T-cell (primary cell): Measurements from ENCODE around the gene SEMA6B. TPM values are rescaled to one million over a fixed set of nuclear protein-coding genes. Genes with fewer than 3 reads are reported as not detected.

Source experiments
- ATAC-seq, 4 experiments: fragments of 200-7000 bp in 3 of 4; fragments of 150-1000 bp in 1 of 4; cut with Tn5 transposase; replicated peaks in 1 of 4; 1 replicate in 3 of 4; 2 replicates in 1 of 4; pipeline ENCODE4 v1.10.0; 2021; ENCODE audit warnings: moderate library complexity in 3 of 4, mild to moderate bottlenecking in 2 of 4, moderate number of reproducible peaks in 1 of 4
- CTCF ChIA-PET, 2 donors: fragments of 300-600 bp; sonication (Branson Sonifier 250); formaldehyde crosslinking; loops; one replicate each; lab custom pipeline; 2022; ENCODE audit warnings: antibody characterized with exemption in 2 of 2; lab: Charles Lee
- POLR2A ChIA-PET, 2 donors: fragments of 300-600 bp; sonication (Branson Sonifier 250); formaldehyde crosslinking; loops; one replicate each; lab custom pipeline; 2022; ENCODE audit warnings: antibody characterized with exemption in 2 of 2; lab: Charles Lee
- DNase-seq, 35 experiments: peaks; one replicate each; pipeline versions ENCODE4 v3.0.0 to v3.0.0-alpha.2; 2013 to 2023
- H3K27ac ChIP-seq: one replicate; pipeline ENCODE4 v1.5.1; 2013; ENCODE audit warnings: low read length
- H3K27me3 ChIP-seq, 2 experiments: replicated peaks in 1 of 2; 1 replicate in 1 of 2; 2 replicates in 1 of 2; pipeline versions ENCODE4 v1.6.1 to v1.7.0; 2013; ENCODE audit warnings: low read length in 1 of 2, mixed read lengths in 1 of 2; ENCODE audit not compliant: control insufficient read depth in 2 of 2, insufficient read depth in 2 of 2; ENCODE audit errors: extremely low read depth in 1 of 2
- H3K36me3 ChIP-seq, 2 donors: 1 replicate in 1 of 2; 2 replicates in 1 of 2; pipeline versions ENCODE4 v1.6.1 to v1.7.0; 2013; ENCODE audit warnings: low read length in 1 of 2; ENCODE audit not compliant: control insufficient read depth in 2 of 2, insufficient read depth in 1 of 2; ENCODE audit errors: extremely low read depth in 1 of 2
- H3K4me1 ChIP-seq, 2 experiments: 1 replicate in 1 of 2; 2 replicates in 1 of 2; pipeline versions ENCODE4 v1.6.1 to v1.7.0; 2013; ENCODE audit warnings: low read length in 2 of 2, mixed read lengths in 1 of 2; ENCODE audit not compliant: insufficient read depth in 2 of 2, control insufficient read depth in 1 of 2; ENCODE audit errors: extremely low read depth in 1 of 2
- H3K4me3 ChIP-seq, 2 donors: 1 replicate in 1 of 2; 2 replicates in 1 of 2; pipeline versions ENCODE4 v1.5.1 to v1.7.0; 2013; ENCODE audit warnings: mild to moderate bottlenecking in 2 of 2, low read length in 1 of 2, moderate library complexity in 1 of 2; ENCODE audit not compliant: control insufficient read depth in 1 of 2; ENCODE audit errors: extremely low read depth in 1 of 2
- H3K9me3 ChIP-seq: 2 replicates; pipeline ENCODE4 v1.7.0; 2013
- H3K27ac Mint-ChIP-seq, 2 donors: one replicate each; pipeline ENCODE4 v1.8.0; 2020 to 2021; ENCODE audit warnings: mild to moderate bottlenecking in 2 of 2, mixed read lengths in 2 of 2
- H3K27me3 Mint-ChIP-seq, 2 donors: one replicate each; pipeline ENCODE4 v1.8.0; 2021 to 2022; ENCODE audit warnings: mixed read lengths in 2 of 2
- H3K36me3 Mint-ChIP-seq: one replicate; pipeline ENCODE4 v1.8.0; 2021; ENCODE audit warnings: mixed read lengths
- H3K4me1 Mint-ChIP-seq, 3 donors: one replicate each; pipeline ENCODE4 v1.8.0; 2020 to 2022; ENCODE audit warnings: mixed read lengths in 3 of 3, mild to moderate bottlenecking in 1 of 3
- H3K4me3 Mint-ChIP-seq, 3 donors: one replicate each; pipeline ENCODE4 v1.8.0; 2020 to 2022; ENCODE audit warnings: mild to moderate bottlenecking in 3 of 3, mixed read lengths in 3 of 3, moderate library complexity in 3 of 3
- H3K9me3 Mint-ChIP-seq, 3 donors: one replicate each; pipeline ENCODE4 v1.8.0; 2020 to 2022; ENCODE audit warnings: mixed read lengths in 3 of 3
- WGBS: methylation state at CpG from one replicate; pipeline ENCODE4 v1.1.5; 2013; ENCODE audit warnings: missing lambda C conversion rate; ENCODE audit not compliant: insufficient coverage; 5-methylcytosine and 5-hydroxymethylcytosine counted together
- total RNA-seq, 35 experiments: library from RNA in 6 of 35; stranded (reverse) in 6 of 35; fragments of 120-200 nt in 1 of 35; gene quantifications; one replicate each; pipeline versions ENCODE4 v1.2.1 to v1.2.4 and lab custom pipeline; 2013 to 2026

Gene SEMA6B
- total RNA-seq, 5 donors from 2014 or later (not counting 1 experiment from before 2014, with no cell fraction given), result 0.25 to 0.43 (median 0.32) TPM; not detected in 2

DNA sequence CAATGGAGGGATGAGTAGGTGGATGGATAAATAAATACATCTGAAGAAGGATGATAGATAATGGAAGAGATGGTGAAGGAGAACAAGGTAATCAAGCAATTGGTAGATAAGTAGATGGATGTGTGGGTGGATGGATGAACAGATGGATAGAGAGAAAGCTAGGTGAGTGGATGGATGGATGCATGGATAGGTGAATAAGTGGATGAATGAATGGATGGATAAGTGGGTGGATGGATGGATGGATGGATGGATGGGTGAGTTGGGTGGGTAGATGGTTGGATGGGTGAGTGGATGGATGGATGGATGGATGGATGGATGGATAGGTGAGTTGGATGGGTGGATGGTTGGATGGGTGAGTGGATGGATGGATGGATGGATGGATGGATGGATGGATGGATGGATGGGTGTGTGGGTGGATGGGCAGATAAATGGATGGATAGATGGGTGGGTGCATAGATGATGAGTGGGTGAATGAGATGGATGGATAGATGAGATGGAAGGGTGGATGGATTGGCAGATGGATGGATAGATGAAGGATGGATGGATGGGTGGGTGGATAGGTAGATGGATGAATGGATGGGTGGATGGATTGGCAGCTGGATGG lies 6.3 kb downstream of the SEMA6B start:
- no peaks in the 10 kb centered on the region for H3K36me3 ChIP-seq
- H3K36me3 Mint-ChIP-seq, result no peaks in the 10 kb centered on the region
- CTCF ChIA-PET, result no interaction called here

DNA sequence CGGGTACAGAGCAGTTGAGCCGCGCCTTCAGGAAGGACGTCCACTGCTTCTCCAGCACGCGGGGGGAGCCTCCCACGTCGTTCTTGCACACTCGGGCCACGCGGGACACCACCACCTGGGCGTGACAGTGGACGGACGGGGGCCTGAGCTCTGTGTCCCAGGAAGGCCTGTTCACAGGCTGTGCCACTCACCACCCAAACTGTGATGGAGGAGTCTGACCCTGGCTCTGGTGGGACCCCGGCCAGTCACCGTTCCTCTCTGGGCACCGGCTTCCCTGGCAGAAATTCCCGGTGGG lies 7.0 kb downstream of the SEMA6B start:
- H3K9me3 ChIP-seq, result no peaks in the 10 kb centered on the region
- Mint-ChIP-seq H3K4me3 (no peak overlapping the region), H3K27me3 (peaks cover 17 to 22% of the 10 kb centered on the region in 2 donors), H3K9me3 (peaks cover 0 to 8% (median 0%) of the 10 kb centered on the region in 3 donors), H3K36me3 (no peaks in the 10 kb centered on the region), H3K4me1 (no peaks in the 10 kb centered on the region), H3K27ac (no peak overlapping the region)
- H3K4me3 ChIP-seq, result no peak overlapping the region
- H3K36me3 ChIP-seq, result no peaks in the 10 kb centered on the region
- ChIA-PET POLR2A (no interaction called here), CTCF (no interaction called here)
- H3K27me3 ChIP-seq, result peaks cover 0 to 42% of the 10 kb centered on the region in 2 experiments
- DNase-seq, result no peak
- no peaks in the 10 kb centered on the region for H3K4me1 ChIP-seq
- WGBS, result 94% methylated on average over 5 of the region's 18 CpGs
- no peak overlapping the region for H3K27ac ChIP-seq
- ATAC-seq, result no peak

More for the DNA sequence above, 6.3 kb downstream of the SEMA6B start:
- ATAC-seq (no peak), DNase-seq (no peak)
- Mint-ChIP-seq H3K4me3 (no peak overlapping the region), H3K27me3 (peaks cover 18 to 22% of the 10 kb centered on the region in 2 donors), H3K9me3 (peaks cover 0 to 8% (median 0%) of the 10 kb centered on the region in 3 donors), H3K4me1 (no peaks in the 10 kb centered on the region), H3K27ac (no peak overlapping the region)
- POLR2A ChIA-PET, result no interaction called here
- Histone ChIP-seq H3K4me1 (peaks cover 0 to 3% of the 10 kb centered on the region in 2 experiments), H3K27ac (no peak overlapping the region), H3K4me3 (no peak overlapping the region), H3K27me3 (peaks cover 0 to 42% of the 10 kb centered on the region in 2 experiments), H3K9me3 (no peaks in the 10 kb centered on the region)

DNA sequence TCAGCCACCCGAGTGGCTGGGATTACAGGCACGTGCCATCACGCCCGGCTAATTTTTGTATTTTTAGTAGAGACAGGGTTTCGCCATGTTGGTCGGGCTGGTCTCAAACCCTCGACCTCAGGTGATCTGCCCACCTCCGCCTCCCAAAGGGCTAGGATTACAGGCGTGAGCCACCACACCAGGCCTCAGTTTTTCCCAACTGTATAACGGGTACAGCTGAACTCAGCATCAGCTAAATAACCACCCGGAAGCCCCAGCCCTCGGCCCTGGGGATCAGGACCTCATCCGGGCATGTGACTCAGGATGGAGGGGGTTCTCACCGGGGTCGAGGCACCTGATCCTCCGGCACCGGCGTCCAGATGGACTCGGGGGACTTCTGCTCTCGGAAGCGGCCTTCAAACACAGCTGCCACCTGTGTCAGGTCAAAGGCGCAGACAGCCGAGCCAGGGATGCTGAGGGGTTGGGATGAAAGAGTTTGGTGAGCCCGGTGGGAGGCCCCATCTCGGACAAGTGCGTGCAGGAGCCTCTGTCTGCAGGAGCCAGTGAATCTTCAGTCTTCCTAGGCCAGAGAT lies 8.9 kb downstream of the SEMA6B start:
- CTCF ChIA-PET, result no interaction called here
- no peak overlapping the region for H3K4me3 Mint-ChIP-seq

GRCh38 chr19:4550018-4550417 lies 9.5 kb downstream of the SEMA6B start:
- Mint-ChIP-seq H3K9me3 (peaks cover 0 to 8% (median 0%) of the 10 kb centered on the region in 3 donors), H3K4me3 (no peak overlapping the region), H3K27me3 (peaks cover 11 to 22% of the 10 kb centered on the region in 2 donors), H3K36me3 (no peaks in the 10 kb centered on the region), H3K27ac (no peak overlapping the region), H3K4me1 (no peaks in the 10 kb centered on the region)
- H3K36me3 ChIP-seq, result no peaks in the 10 kb centered on the region
- H3K27me3 ChIP-seq, result peaks cover 0 to 40% of the 10 kb centered on the region in 2 experiments
- DNase-seq (no peak), ATAC-seq (no peak)
- H3K4me3 ChIP-seq, result no peak overlapping the region
- ChIA-PET POLR2A (no interaction called here), CTCF (no interaction called here)
- no peaks in the 10 kb centered on the region for H3K4me1 ChIP-seq
- H3K9me3 ChIP-seq, result no peaks in the 10 kb centered on the region
- WGBS, result 83% methylated on average over 12 of the region's 18 CpGs
- H3K27ac ChIP-seq, result no peak overlapping the region

More for the DNA sequence above, 8.9 kb downstream of the SEMA6B start:
- H3K27ac ChIP-seq, result no peak overlapping the region
- H3K4me1 Mint-ChIP-seq, result no peaks in the 10 kb centered on the region
- H3K36me3 ChIP-seq, result no peaks in the 10 kb centered on the region
- H3K27ac Mint-ChIP-seq, result no peak overlapping the region
- peaks cover 0 to 41% of the 10 kb centered on the region in 2 experiments for H3K27me3 ChIP-seq
- no peak overlapping the region for H3K4me3 ChIP-seq
- no peaks in the 10 kb centered on the region for H3K9me3 ChIP-seq
- WGBS, result 89% methylated on average over 14 of the region's 26 CpGs
- H3K27me3 Mint-ChIP-seq, result peaks cover 11 to 22% of the 10 kb centered on the region in 2 donors
- DNase-seq (no peak), ATAC-seq (no peak)
- POLR2A ChIA-PET, result no interaction called here
- no peaks in the 10 kb centered on the region for H3K4me1 ChIP-seq
- peaks cover 0 to 8% (median 0%) of the 10 kb centered on the region in 3 donors for H3K9me3 Mint-ChIP-seq
- no peaks in the 10 kb centered on the region for H3K36me3 Mint-ChIP-seq

GRCh38 chr19:4548238-4548584 lies 11.3 kb downstream of the SEMA6B start:
- WGBS, result 83% methylated on average over 10 of the region's 14 CpGs
- H3K27me3 Mint-ChIP-seq, result peaks cover 10 to 18% of the 10 kb centered on the region in 2 donors

GRCh38 chr19:4547303-4548237 lies 11.9 kb downstream of the SEMA6B start:
- 83% methylated on average over 27 of the region's 32 CpGs for WGBS
- ATAC-seq (no peak), DNase-seq (no peak)
- no peak overlapping the region for H3K4me3 ChIP-seq
- Mint-ChIP-seq H3K36me3 (no peaks in the 10 kb centered on the region), H3K27ac (no peak overlapping the region), H3K9me3 (no peaks in the 10 kb centered on the region), H3K27me3 (peaks cover 10 to 13% of the 10 kb centered on the region in 2 donors), H3K4me3 (no peak overlapping the region), H3K4me1 (no peaks in the 10 kb centered on the region)
- H3K27ac ChIP-seq, result no peak overlapping the region
- no peaks in the 10 kb centered on the region for H3K36me3 ChIP-seq
- no peaks in the 10 kb centered on the region for H3K4me1 ChIP-seq
- ChIA-PET CTCF (interaction anchor here in 1 of 2 donors (0.6 kb wide), 1 partner anchor 315 kb away, joined by 4 read pairs; no protein-coding TSS in a partner anchor), POLR2A (no interaction called here)
- no peaks in the 10 kb centered on the region for H3K9me3 ChIP-seq
- peaks cover 0 to 43% of the 10 kb centered on the region in 2 experiments for H3K27me3 ChIP-seq

More at GRCh38 chr19:4548238-4548584, 11.3 kb downstream of the SEMA6B start:
- no peak overlapping the region for H3K27ac Mint-ChIP-seq
- ChIA-PET CTCF (no interaction called here), POLR2A (no interaction called here)
- Histone ChIP-seq H3K4me3 (no peak overlapping the region), H3K36me3 (no peaks in the 10 kb centered on the region), H3K27ac (no peak overlapping the region), H3K27me3 (peaks cover 0 to 40% of the 10 kb centered on the region in 2 experiments), H3K9me3 (no peaks in the 10 kb centered on the region), H3K4me1 (no peaks in the 10 kb centered on the region)
- ATAC-seq (no peak), DNase-seq (no peak)
- H3K4me3 Mint-ChIP-seq, result no peak overlapping the region
- no peaks in the 10 kb centered on the region for H3K36me3 Mint-ChIP-seq
- no peaks in the 10 kb centered on the region for H3K4me1 Mint-ChIP-seq
- H3K9me3 Mint-ChIP-seq, result peaks cover 0 to 5% (median 0%) of the 10 kb centered on the region in 3 donors
